ENCODE data around the gene SART3. TPM values are rescaled to one million over a fixed set of nuclear protein-coding genes. Genes with fewer than 3 reads are reported as not detected.
A peak's percentile ranks its signal among the peaks of the same experiment; 100 is the strongest.

SART3 gene
- total and polyA plus RNA-seq, 10 of the 15 experiments (the other 5 are each of a cell fraction or from before 2014, with no cell fraction given): 8.8 to 179 (median 54.9) TPM

- peak overlapping the region; percentile 100 for H3K27ac ChIP-seq (ENCODE audit: control insufficient read depth, insufficient read depth)
- FAIRE-seq (no peak), DNase-seq (ENCODE audit: low read depth, low spot score) (peak; percentile 83), ATAC-seq (peak; percentile 57)
- H3K4me3 ChIP-seq: peak overlapping the region; percentile 89
- H3K4me1 ChIP-seq (ENCODE audit: control insufficient read depth, insufficient read depth, low read length): peaks cover 46% of the 10 kb centered on the region
- no peak overlapping the region for H2AFZ ChIP-seq (ENCODE audit: control insufficient read depth, low read depth, low read length)
- no peaks in the 10 kb centered on the region for H3K9me3 ChIP-seq (replicated peaks; ENCODE audit: control insufficient read depth, insufficient read depth, low read length)
- ChIA-PET SMC1A (ENCODE audit: uncharacterized antibody, unreplicated experiment) (interaction anchor here (0.8 to 26.5 kb wide), 15 partner anchors 9 to 388 kb away, joined by 3 to 718 read pairs (median 11); partner anchors contain the start of gene SELPLG), CTCF (interaction anchor here (1.0 to 21.5 kb wide), 13 partner anchors 9 to 387 kb away, joined by 3 to 866 read pairs (median 11); partner anchors contain the start of genes FICD and SELPLG), POLR2A (interaction anchor here (1.0 to 14.2 kb wide), 10 partner anchors 9 to 128 kb away, joined by 3 to 211 read pairs (median 7); partner anchors contain the start of gene SELPLG), RAD21 (ENCODE audit: unreplicated experiment) (interaction anchor here (0.9 to 23.0 kb wide), 9 partner anchors 11 to 387 kb away, joined by 3 to 633 read pairs (median 24); partner anchors contain the start of gene SELPLG)
- peak overlapping the region; percentile 87 for H3K9ac ChIP-seq (ENCODE audit: control insufficient read depth, insufficient read depth, low read length)
- no peaks in the 10 kb centered on the region for H3K27me3 ChIP-seq (replicated peaks in 1 of 2; ENCODE audit: control insufficient read depth in 2 of 2, insufficient read depth in 2 of 2, low read length in 1 of 2)
- H3K4me2 ChIP-seq (ENCODE audit: control insufficient read depth, insufficient read depth): peak overlapping the region; percentile 92
- intact Hi-C loops (cut with micrococcal nuclease; ENCODE audit: unreplicated experiment): loop anchor here (1.0 to 5.0 kb wide), 7 partner anchors 22 to 389 kb away; partner anchors contain the start of gene CORO1C
- peaks cover 75% of the 10 kb centered on the region for H3K79me2 ChIP-seq (ENCODE audit: control insufficient read depth, insufficient read depth, low read length)
- under 1% methylated on average over 14 of the region's 14 CpGs for WGBS (ENCODE audit: insufficient coverage, insufficient replicate concordance, low lambda C conversion rate, missing lambda C conversion rate)
- in situ Hi-C loops (cut with MboI): loop anchor here (5.0 kb wide), 1 partner anchor 389 kb away; no protein-coding TSS in a partner anchor
- peaks cover 6 to 27% of the 10 kb centered on the region in 2 experiments for H3K36me3 ChIP-seq (ENCODE audit: control insufficient read depth in 2 of 2, insufficient read depth in 2 of 2, low read length in 1 of 2)
- no peaks in the 10 kb centered on the region; the same call in 1 of the 2 replicates for H4K20me1 ChIP-seq (ENCODE audit: control insufficient read depth, insufficient read depth)
- BruUV-seq (replicated peaks): TSS peak; percentile 53
- no peak for TF ChIP-seq IRF3 (IDR thresholded peaks at IDR 0.05)
- TF ChIP-seq RFX5 (IDR thresholded peaks at IDR 0.05; ENCODE audit: low read depth, low read length): no peak
- TF ChIP-seq CHD1 (IDR thresholded peaks at IDR 0.05; ENCODE audit: low read depth, low read length): peak; percentile 92; the same call in 1 of the 2 replicates
- TF ChIP-seq STAT3 (IDR thresholded peaks at IDR 0.05; ENCODE audit: low read depth, low read length): peak; percentile 59; the same call in 1 of the 2 replicates
- no peak for TF ChIP-seq ATF3 (IDR thresholded peaks at IDR 0.05; ENCODE audit: borderline replicate concordance, extremely low read depth, low read depth, low read length)
- TF ChIP-seq BRCA1 (IDR thresholded peaks at IDR 0.05; ENCODE audit: low read depth, low read length): no peak
- TF ChIP-seq SIN3A (IDR thresholded peaks at IDR 0.05; ENCODE audit: low read depth, low read length): peak; percentile 76; the same call in 1 of the 2 replicates
- TF ChIP-seq PKNOX1 (IDR thresholded peaks at IDR 0.05): no peak
- TF ChIP-seq RCOR1 (conservative IDR thresholded peaks at IDR 0.05; ENCODE audit: low read depth, low read length): 0 out of 2 replicates have a peak, but pooled peaks have one; percentile 78
- TF ChIP-seq POLR2AphosphoS5 (IDR thresholded peaks at IDR 0.05; ENCODE audit: low read length): peak; percentile 93
- TF ChIP-seq GABPA (IDR thresholded peaks at IDR 0.05; ENCODE audit: low read depth): no peak
- peak in 1 of 2 experiments; percentile 37; a peak in 1 of 4 replicates for TF ChIP-seq EP300 (IDR thresholded peaks at IDR 0.05; ENCODE audit: borderline replicate concordance in 1 of 2, control insufficient read depth in 1 of 2, low read depth in 2 of 2, low read length in 2 of 2)
- TF ChIP-seq ZNF592 (IDR thresholded peaks at IDR 0.05): 0 out of 2 replicates have a peak, but pooled peaks have one; percentile 63
- no peak for TF ChIP-seq BMI1 (IDR thresholded peaks at IDR 0.05; ENCODE audit: borderline replicate concordance)
- 0 out of 2 replicates have a peak, but pooled peaks have one; percentile 15 for TF ChIP-seq RB1 (IDR thresholded peaks at IDR 0.05; ENCODE audit: borderline replicate concordance)
- peak; percentile 88 for TF ChIP-seq YY1 (IDR thresholded peaks at IDR 0.05; ENCODE audit: low read depth, low read length)
Measured at GRCh38 chr12:108563136-108563803, 2.3 kb upstream of the SART3 start.

All from GM12878 (cell line).